HEK293T (cell line): ENCODE measurements around the gene MFAP3.

ENCODE experiments used
- CTCF ChIA-PET: fragments of 350-600 bp; formaldehyde crosslinking; extraction: SDS; loops from one replicate; lab custom pipeline; 2021; ENCODE audit warnings: antibody characterized with exemption, inconsistent platforms; lab: Yijun Ruan, JAX
- POLR2A ChIA-PET: fragments of 350-600 bp; formaldehyde crosslinking; extraction: SDS; loops from one replicate; lab custom pipeline; 2020; ENCODE audit warnings: antibody characterized with exemption, inconsistent platforms; lab: Yijun Ruan, JAX
- DNase-seq: peaks from one replicate; pipeline ENCODE4 v3.0.0; 2012; ENCODE audit warnings: mixed read lengths; ENCODE audit errors: extremely low spot score
- ARNT ChIP-seq: fragments of 450-650 bp; IDR thresholded peaks from 2 replicates; pipeline ENCODE4 v1.6.1; 2017; ENCODE audit warnings: mild to moderate bottlenecking
- BHLHE40 ChIP-seq: fragments of 450-650 bp; IDR thresholded peaks from 2 replicates; pipeline ENCODE4 v1.6.1; 2016; ENCODE audit warnings: mild to moderate bottlenecking, moderate library complexity, borderline replicate concordance
- CTBP1 ChIP-seq: fragments of 450-650 bp; IDR thresholded peaks from 2 replicates; pipeline ENCODE4 v1.6.1; 2016; ENCODE audit warnings: borderline replicate concordance
- ELF4 ChIP-seq: fragments of 450-650 bp; IDR thresholded peaks from 2 replicates; pipeline ENCODE4 v1.6.1; 2017; ENCODE audit warnings: antibody characterized with exemption
- FOXA1 ChIP-seq: fragments of 450-650 bp; IDR thresholded peaks from 2 replicates; pipeline ENCODE4 v1.6.1; 2016; ENCODE audit warnings: mild to moderate bottlenecking
- FOXK2 ChIP-seq: fragments of 450-650 bp; IDR thresholded peaks from 2 replicates; pipeline ENCODE4 v1.6.1; 2016; ENCODE audit warnings: mild to moderate bottlenecking
- FOXM1 ChIP-seq: fragments of 450-650 bp; IDR thresholded peaks from 2 replicates; pipeline ENCODE4 v1.6.1; 2017; ENCODE audit warnings: mild to moderate bottlenecking, borderline replicate concordance
- HDGF ChIP-seq: fragments of 450-650 bp; IDR thresholded peaks from 2 replicates; pipeline ENCODE4 v1.6.1; 2017; ENCODE audit warnings: antibody characterized with exemption, borderline replicate concordance
- L3MBTL2 ChIP-seq: fragments of 450-650 bp; conservative IDR thresholded peaks from 2 replicates; pipeline ENCODE4 v1.6.1; 2016; ENCODE audit warnings: mild to moderate bottlenecking
- LEF1 ChIP-seq: fragments of 450-650 bp; IDR thresholded peaks from 2 replicates; pipeline ENCODE4 v1.6.1; 2017; ENCODE audit warnings: mild to moderate bottlenecking, borderline replicate concordance
- NFRKB ChIP-seq: fragments of 450-650 bp; IDR thresholded peaks from 2 replicates; pipeline ENCODE4 v1.6.1; 2016; ENCODE audit warnings: mild to moderate bottlenecking, moderate library complexity
- SP1 ChIP-seq: fragments of 450-650 bp; IDR thresholded peaks from 2 replicates; pipeline ENCODE4 v1.6.1; 2017
- SUZ12 ChIP-seq: fragments of 450-650 bp; IDR thresholded peaks from 2 replicates; pipeline ENCODE4 v1.6.1; 2016; ENCODE audit warnings: mild to moderate bottlenecking
- TARDBP ChIP-seq: fragments of 450-650 bp; IDR thresholded peaks from 2 replicates; pipeline ENCODE4 v1.6.1; 2016
- ZNF384 ChIP-seq: fragments of 450-650 bp; IDR thresholded peaks from 2 replicates; pipeline ENCODE4 v1.6.1; 2016
- TF ChIP-seq, protein P1 (sequence below): fragments of 450-650 bp; IDR thresholded peaks from 2 replicates; pipeline ENCODE4 v1.6.1; 2016

MFAP3 gene

GRCh38 chr5:154053468-154053867 lies 14.7 kb downstream of the MFAP3 start:
- CTCF ChIA-PET, result interaction anchor here (0.6 to 0.7 kb wide), 3 partner anchors 200 to 894 kb away, joined by 3 to 4 read pairs (median 3); no protein-coding TSS in a partner anchor
- TF ChIP-seq SUZ12 (no peak), FOXA1 (no peak), HDGF (no peak), ZNF384 (no peak), SP1 (no peak), BHLHE40 (no peak), FOXM1 (no peak), ELF4 (no peak), LEF1 (no peak), L3MBTL2 (no peak), FOXK2 (no peak), CTBP1 (no peak), ARNT (no peak), NFRKB (no peak), TARDBP (no peak)
- TF ChIP-seq, protein P1, sequence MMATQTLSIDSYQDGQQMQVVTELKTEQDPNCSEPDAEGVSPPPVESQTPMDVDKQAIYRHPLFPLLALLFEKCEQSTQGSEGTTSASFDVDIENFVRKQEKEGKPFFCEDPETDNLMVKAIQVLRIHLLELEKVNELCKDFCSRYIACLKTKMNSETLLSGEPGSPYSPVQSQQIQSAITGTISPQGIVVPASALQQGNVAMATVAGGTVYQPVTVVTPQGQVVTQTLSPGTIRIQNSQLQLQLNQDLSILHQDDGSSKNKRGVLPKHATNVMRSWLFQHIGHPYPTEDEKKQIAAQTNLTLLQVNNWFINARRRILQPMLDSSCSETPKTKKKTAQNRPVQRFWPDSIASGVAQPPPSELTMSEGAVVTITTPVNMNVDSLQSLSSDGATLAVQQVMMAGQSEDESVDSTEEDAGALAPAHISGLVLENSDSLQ, result no peak
- POLR2A ChIA-PET, result no interaction called here
- no peak for DNase-seq

- ChIA-PET CTCF (interaction anchor here (0.9 to 1.0 kb wide), 2 partner anchors 17 to 102 kb away, joined by 3 read pairs; no protein-coding TSS in a partner anchor), POLR2A (interaction anchor here (2.7 kb wide), 1 partner anchor 17 kb away, joined by 11 read pairs; the partner anchor contains the start of genes FAM114A2 and MFAP3)
- no peak for DNase-seq
- TF ChIP-seq, protein P1, result no peak
- no peak for TF ChIP-seq L3MBTL2
- TF ChIP-seq TARDBP, result no peak
- no peak for TF ChIP-seq ZNF384
- no peak for TF ChIP-seq SP1
- no peak for TF ChIP-seq LEF1
Observed at GRCh38 chr5:154055201-154055600, 16.4 kb downstream of the MFAP3 start.

- CTCF ChIA-PET, result interaction anchor here (1.0 to 1.9 kb wide), 2 partner anchors 12 to 14 kb away, joined by 3 to 13 read pairs; no protein-coding TSS in a partner anchor
- POLR2A ChIA-PET, result interaction anchor here (2.5 kb wide), 1 partner anchor 20 kb away, joined by 14 read pairs; the partner anchor contains the start of genes FAM114A2 and MFAP3
- TF ChIP-seq, protein P1, result peak; percentile 69
- no peak for TF ChIP-seq SUZ12
- no peak for TF ChIP-seq NFRKB
- TF ChIP-seq ELF4, result no peak
- peak; percentile 14 for DNase-seq
Observed at GRCh38 chr5:154058055-154059038, 19.6 kb downstream of the MFAP3 start.

DNA sequence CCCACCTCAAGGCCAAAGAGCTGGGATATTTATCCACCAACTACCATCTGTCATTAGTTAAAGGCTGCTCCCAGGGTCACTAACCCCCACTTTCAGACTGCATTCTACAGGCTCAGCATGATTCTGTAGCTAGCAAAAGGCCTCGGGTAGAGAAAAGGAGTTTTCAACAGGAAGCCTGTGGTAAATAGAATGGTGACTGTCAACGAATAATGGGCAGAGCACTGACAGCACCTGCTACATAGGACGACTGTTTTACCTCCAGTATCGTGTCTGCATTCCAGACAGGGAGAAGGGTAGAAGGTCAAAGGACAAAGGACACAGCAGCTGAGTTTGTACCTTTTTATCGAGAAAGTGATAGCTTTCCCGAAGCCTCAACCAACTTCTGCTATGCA lies 20.3 kb downstream of the MFAP3 start:
- no peak for DNase-seq
- ChIA-PET CTCF (interaction anchor here (0.6 to 1.9 kb wide), 3 partner anchors 11 to 349 kb away, joined by 3 to 13 read pairs (median 3); no protein-coding TSS in a partner anchor), POLR2A (interaction anchor here (2.5 kb wide), 1 partner anchor 21 kb away, joined by 14 read pairs; the partner anchor contains the start of genes FAM114A2 and MFAP3)
- TF ChIP-seq ZNF384, result no peak
- TF ChIP-seq SUZ12, result no peak
- no peak for TF ChIP-seq FOXM1
- TF ChIP-seq TARDBP, result no peak
- no peak for TF ChIP-seq ARNT
- TF ChIP-seq SP1, result no peak

- CTCF ChIA-PET, result interaction anchor here (0.6 kb wide), 1 partner anchor 349 kb away, joined by 3 read pairs; no protein-coding TSS in a partner anchor
Observed at GRCh38 chr5:154059583-154059982, 20.8 kb downstream of the MFAP3 start.

More at GRCh38 chr5:154059583-154059982, 20.8 kb downstream of the MFAP3 start:
- DNase-seq, result no peak
- POLR2A ChIA-PET, result interaction anchor here (2.5 kb wide), 1 partner anchor 21 kb away, joined by 14 read pairs; the partner anchor contains the start of genes FAM114A2 and MFAP3
- no peak for TF ChIP-seq L3MBTL2
- TF ChIP-seq HDGF, result no peak
- no peak for TF ChIP-seq LEF1
- no peak for TF ChIP-seq ARNT
- no peak for TF ChIP-seq ZNF384
- TF ChIP-seq, protein P1, result no peak
- TF ChIP-seq CTBP1, result no peak
- TF ChIP-seq SP1, result no peak
- TF ChIP-seq SUZ12, result no peak
- no peak for TF ChIP-seq FOXM1
- TF ChIP-seq BHLHE40, result no peak
- TF ChIP-seq FOXK2, result no peak
- no peak for TF ChIP-seq NFRKB
- TF ChIP-seq FOXA1, result no peak
